Neural progenitor cell (in vitro differentiated cells): ENCODE measurements around the gene CTNNAL1. TPM values are rescaled to one million over a fixed set of nuclear protein-coding genes. Genes with fewer than 3 reads are reported as not detected.
"Not testable (repeated sequence)": the region's sequence is repeated elsewhere in the genome, so short reads cannot be mapped to it uniquely, and the experiment has no call there.

Experiments
- DNase-seq: peaks from one replicate; pipeline ENCODE4 v3.0.0-alpha.2; 2016; ENCODE audit warnings: low spot score
- H2AFZ ChIP-seq: fragments of 200-600 bp; sonication (generic); replicated peaks from 2 replicates; pipeline ENCODE4 v1.6.1; 2016; ENCODE audit warnings: antibody characterized with exemption
- H3F3A ChIP-seq: fragments of 200-600 bp; sonication (generic); 2 replicates; pipeline ENCODE4 v1.6.1; 2016; ENCODE audit warnings: antibody characterized with exemption, low read depth
- H3K27ac ChIP-seq: fragments of 200-600 bp; sonication (generic); 2 replicates; pipeline ENCODE4 v1.5.1; 2016; ENCODE audit warnings: mild to moderate bottlenecking
- H3K27me3 ChIP-seq: fragments of 200-600 bp; sonication (generic); 2 replicates; pipeline ENCODE4 v1.6.1; 2016; ENCODE audit warnings: mild to moderate bottlenecking, moderate library complexity
- H3K36me3 ChIP-seq: fragments of 200-600 bp; sonication (generic); 2 replicates; pipeline ENCODE4 v1.5.1; 2016
- H3K4me1 ChIP-seq: fragments of 200-600 bp; sonication (generic); 2 replicates; pipeline ENCODE4 v1.6.1; 2016; ENCODE audit warnings: mixed run types
- H3K4me2 ChIP-seq: fragments of 200-600 bp; sonication (generic); 2 replicates; pipeline ENCODE4 v1.6.1; 2016
- H3K4me3 ChIP-seq: fragments of 200-600 bp; sonication (generic); 2 replicates; pipeline ENCODE4 v1.5.1; 2016
- H3K79me2 ChIP-seq: fragments of 200-600 bp; sonication (generic); 2 replicates; pipeline ENCODE4 v1.6.1; 2016; ENCODE audit warnings: low read depth
- H3K9ac ChIP-seq: fragments of 200-600 bp; sonication (generic); 2 replicates; pipeline ENCODE4 v1.6.1; 2016
- H3K9me3 ChIP-seq: fragments of 200-600 bp; sonication (generic); 2 replicates; pipeline ENCODE4 v1.5.1; 2016; ENCODE audit warnings: low read depth
- H4K20me1 ChIP-seq: fragments of 200-600 bp; sonication (generic); 2 replicates; pipeline ENCODE4 v1.6.1; 2016; ENCODE audit warnings: low read depth
- H3K27ac Mint-ChIP-seq: 3 replicates; pipeline ENCODE4 v1.8.0; 2021; ENCODE audit warnings: mixed read lengths
- H3K27me3 Mint-ChIP-seq: 2 replicates; pipeline ENCODE4 v1.8.0; 2022; ENCODE audit warnings: low read depth, mild to moderate bottlenecking, inconsistent platforms, moderate library complexity, mixed read lengths; ENCODE audit not compliant: insufficient read depth
- H3K36me3 Mint-ChIP-seq: 3 replicates; pipeline ENCODE4 v1.8.0; 2021; ENCODE audit warnings: mixed read lengths
- H3K4me1 Mint-ChIP-seq: 3 replicates; pipeline ENCODE4 v1.8.0; 2021; ENCODE audit warnings: mixed read lengths
- H3K4me3 Mint-ChIP-seq: 3 replicates; pipeline ENCODE4 v1.8.0; 2021; ENCODE audit warnings: mild to moderate bottlenecking, moderate library complexity, mixed read lengths
- H3K9me3 Mint-ChIP-seq: 3 replicates; pipeline ENCODE4 v1.8.0; 2020; ENCODE audit warnings: mixed read lengths
- CTCF ChIP-seq: fragments of 200-600 bp; sonication (generic); IDR thresholded peaks from 2 replicates; pipeline ENCODE4 v1.5.1; 2017; ENCODE audit warnings: antibody characterized with exemption, mild to moderate bottlenecking
- EZH2 ChIP-seq: fragments of 200-600 bp; sonication (generic); IDR thresholded peaks from 2 replicates; pipeline ENCODE4 v1.6.1; 2017; ENCODE audit warnings: antibody characterized with exemption, mild to moderate bottlenecking, moderate library complexity
- EZH2phosphoT487 ChIP-seq: fragments of 200-600 bp; sonication (generic); IDR thresholded peaks from 2 replicates; pipeline ENCODE4 v1.6.1; 2017; ENCODE audit warnings: antibody characterized with exemption
- total RNA-seq: library from RNA; depleted of rRNA; stranded (reverse); fragments of >200 nt; gene quantifications from 2 replicates; pipeline ENCODE4 v1.2.3, GENCODE V29; 2015; ENCODE audit warnings: low replicate concordance

CTNNAL1 gene
- total RNA-seq, 1 donor from 2014 or later: 156 TPM

- no peaks in the 10 kb centered on the region for H3K9me3 Mint-ChIP-seq
- Histone ChIP-seq H3F3A (no peaks in the 10 kb centered on the region), H3K4me3 (no peak overlapping the region), H3K9me3 (no peaks in the 10 kb centered on the region), H2AFZ (no peak overlapping the region), H3K79me2 (no peaks in the 10 kb centered on the region), H3K9ac (no peak overlapping the region), H3K36me3 (peaks cover 8% of the 10 kb centered on the region), H3K4me2 (no peak overlapping the region), H3K27me3 (no peaks in the 10 kb centered on the region), H3K4me1 (no peaks in the 10 kb centered on the region), H4K20me1 (no peaks in the 10 kb centered on the region), H3K27ac (no peak overlapping the region)
- no peak overlapping the region for H3K4me3 Mint-ChIP-seq
- H3K27me3 Mint-ChIP-seq: no peaks in the 10 kb centered on the region
- no peak for TF ChIP-seq EZH2phosphoT487
- TF ChIP-seq EZH2: no peak
- TF ChIP-seq CTCF: no peak
- H3K27ac Mint-ChIP-seq: no peak overlapping the region
- H3K36me3 Mint-ChIP-seq: peaks cover 22% of the 10 kb centered on the region
- H3K4me1 Mint-ChIP-seq: no peaks in the 10 kb centered on the region
- no peak for DNase-seq
Observed at GRCh38 chr9:108972626-108973209, 40.6 kb downstream of the CTNNAL1 start.

- no peaks in the 10 kb centered on the region for H3K9me3 Mint-ChIP-seq
- peaks cover 7% of the 10 kb centered on the region for H3K36me3 ChIP-seq
- no peaks in the 10 kb centered on the region for H4K20me1 ChIP-seq
- H3K27ac ChIP-seq: no peak overlapping the region
- TF ChIP-seq EZH2phosphoT487: no peak
- no peak for TF ChIP-seq CTCF
- no peak for TF ChIP-seq EZH2
- DNase-seq: no peak
- peaks cover 22% of the 10 kb centered on the region for H3K36me3 Mint-ChIP-seq
- no peak overlapping the region for H3K27ac Mint-ChIP-seq
- H3F3A ChIP-seq: no peaks in the 10 kb centered on the region
- no peaks in the 10 kb centered on the region for H3K27me3 Mint-ChIP-seq
- H3K4me1 Mint-ChIP-seq: no peaks in the 10 kb centered on the region
- H3K27me3 ChIP-seq: no peaks in the 10 kb centered on the region
- no peak overlapping the region for H3K4me3 ChIP-seq
- H3K9me3 ChIP-seq: no peaks in the 10 kb centered on the region
- no peaks in the 10 kb centered on the region for H3K79me2 ChIP-seq
- H3K4me2 ChIP-seq: no peak overlapping the region
- no peaks in the 10 kb centered on the region for H3K4me1 ChIP-seq
- H2AFZ ChIP-seq: no peak overlapping the region
- H3K9ac ChIP-seq: no peak overlapping the region
- H3K4me3 Mint-ChIP-seq: no peak overlapping the region
Observed at GRCh38 chr9:108972186-108972585, 41.1 kb downstream of the CTNNAL1 start.

- not testable (repeated sequence) for H3K4me3 ChIP-seq, H3K9me3 ChIP-seq, H3K27me3 Mint-ChIP-seq, H3K27ac Mint-ChIP-seq, H2AFZ ChIP-seq, H3K4me1 Mint-ChIP-seq, H3K4me1 ChIP-seq, H3K4me3 Mint-ChIP-seq, H3K79me2 ChIP-seq, H3K9ac ChIP-seq, H3K36me3 ChIP-seq, H4K20me1 ChIP-seq, H3K4me2 ChIP-seq, H3F3A ChIP-seq, H3K9me3 Mint-ChIP-seq, H3K27ac ChIP-seq, H3K27me3 ChIP-seq, DNase-seq
- H3K36me3 Mint-ChIP-seq: peaks cover 22% of the 10 kb centered on the region
Observed at GRCh38 chr9:108971392-108971791, 41.9 kb downstream of the CTNNAL1 start.

GRCh38 chr9:108967916-108968315 is 45.4 kb downstream of the CTNNAL1 start:
- H3K36me3 ChIP-seq: peaks cover 18% of the 10 kb centered on the region
- no peak overlapping the region for H3K9ac ChIP-seq
- peaks cover 24% of the 10 kb centered on the region for H3K36me3 Mint-ChIP-seq
- no peaks in the 10 kb centered on the region for H3K9me3 Mint-ChIP-seq
- H3K27ac ChIP-seq: no peak overlapping the region
- no peak overlapping the region for H3K4me3 ChIP-seq
- H3K4me3 Mint-ChIP-seq: no peak overlapping the region
- TF ChIP-seq CTCF (no peak), EZH2phosphoT487 (no peak), EZH2 (no peak)
- H3K9me3 ChIP-seq: no peaks in the 10 kb centered on the region
- no peak overlapping the region for H3K27ac Mint-ChIP-seq
- no peaks in the 10 kb centered on the region for H3K4me1 Mint-ChIP-seq
- H4K20me1 ChIP-seq: no peaks in the 10 kb centered on the region
- no peaks in the 10 kb centered on the region for H3K27me3 ChIP-seq
- no peak for DNase-seq
- no peak overlapping the region for H2AFZ ChIP-seq
- H3K4me2 ChIP-seq: no peak overlapping the region
- H3F3A ChIP-seq: peaks cover 5% of the 10 kb centered on the region
- no peaks in the 10 kb centered on the region for H3K4me1 ChIP-seq
- no peaks in the 10 kb centered on the region for H3K79me2 ChIP-seq
- H3K27me3 Mint-ChIP-seq: no peaks in the 10 kb centered on the region
